GM23338 (cell line): ENCODE data around the gene OLA1.

Source experiments
- CREB1 ChIP-seq: fragments of 250-450 bp; sonication (Bioruptor Pico); IDR thresholded peaks from 2 replicates; pipeline ENCODE4 v1.5.0; 2020; ENCODE audit warnings: low read depth, mild to moderate bottlenecking, moderate library complexity
- EZH2 ChIP-seq: fragments of 200-600 bp; sonication (generic); IDR thresholded peaks from one replicate; pipeline ENCODE4 v1.8.0; 2017; ENCODE audit warnings: antibody characterized with exemption, mild to moderate bottlenecking, low read depth; ENCODE audit not compliant: unreplicated experiment
- EZH2phosphoT487 ChIP-seq: fragments of 200-600 bp; sonication (generic); IDR thresholded peaks from one replicate; pipeline ENCODE4 v1.8.1; 2018; ENCODE audit warnings: antibody characterized with exemption; ENCODE audit not compliant: unreplicated experiment
- JUNB ChIP-seq: IDR thresholded peaks from one replicate; pipeline ENCODE4 v1.6.1; 2016; ENCODE audit warnings: antibody characterized with exemption; ENCODE audit not compliant: unreplicated experiment
- NANOG ChIP-seq: IDR thresholded peaks from 2 replicates; pipeline ENCODE4 v1.6.1; 2016; ENCODE audit warnings: antibody characterized with exemption, borderline replicate concordance
- POLR2AphosphoS5 ChIP-seq: IDR thresholded peaks from 2 replicates; pipeline ENCODE4 v1.6.1; 2016; ENCODE audit warnings: antibody characterized with exemption, low read depth
- STAT1 ChIP-seq: IDR thresholded peaks from one replicate; pipeline ENCODE4 v1.6.1; 2016; ENCODE audit warnings: antibody characterized with exemption; ENCODE audit not compliant: unreplicated experiment
- ZNF114 ChIP-seq: fragments of 250-450 bp; sonication (Bioruptor Pico); IDR thresholded peaks from 2 replicates; pipeline ENCODE4 v1.5.0; 2020; ENCODE audit warnings: mild to moderate bottlenecking, moderate library complexity
- TF ChIP-seq, protein P1 (sequence below), 2 experiments: fragments of 200-600 bp in 1 of 2; sonication (generic) in 1 of 2; conservative IDR thresholded peaks; 2 replicates each; pipeline versions ENCODE4 v1.5.1 to v1.6.1; 2016 to 2017; ENCODE audit warnings: antibody characterized with exemption in 2 of 2, low read depth in 2 of 2, mild to moderate bottlenecking in 2 of 2, moderate library complexity in 1 of 2
- TF ChIP-seq, protein P2 (sequence below): IDR thresholded peaks from one replicate; pipeline ENCODE4 v1.6.1; 2018; ENCODE audit warnings: antibody characterized with exemption; ENCODE audit not compliant: unreplicated experiment
- TF ChIP-seq, protein P3 (sequence below): IDR thresholded peaks from 2 replicates; pipeline ENCODE4 v1.6.1; 2016; ENCODE audit warnings: antibody characterized with exemption
- TF ChIP-seq, protein P4 (sequence below): fragments of 250-450 bp; sonication (Bioruptor Pico); IDR thresholded peaks from 2 replicates; pipeline ENCODE4 v1.5.0; 2020; ENCODE audit warnings: mild to moderate bottlenecking, moderate library complexity

DNA sequence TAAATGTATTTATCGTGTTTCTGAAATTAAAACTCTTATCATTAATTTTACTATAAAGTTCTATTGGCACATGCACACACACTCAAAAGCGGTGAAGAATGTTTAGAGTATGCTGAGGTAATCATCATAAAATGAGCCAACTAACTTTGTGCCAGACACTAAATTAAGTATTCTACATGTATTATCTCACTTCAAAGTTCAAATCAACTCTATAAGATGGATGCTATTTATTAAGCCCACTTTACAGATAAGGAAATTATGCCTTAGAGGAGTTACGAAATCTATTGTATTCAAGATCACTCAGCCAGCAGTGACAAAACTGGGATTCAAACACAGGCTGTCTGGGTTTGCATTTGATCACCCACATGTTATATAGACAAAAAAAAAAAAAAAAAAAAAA lies 24.9 kb downstream of the OLA1 start:
- TF ChIP-seq EZH2: no peak
- TF ChIP-seq, protein P1, sequence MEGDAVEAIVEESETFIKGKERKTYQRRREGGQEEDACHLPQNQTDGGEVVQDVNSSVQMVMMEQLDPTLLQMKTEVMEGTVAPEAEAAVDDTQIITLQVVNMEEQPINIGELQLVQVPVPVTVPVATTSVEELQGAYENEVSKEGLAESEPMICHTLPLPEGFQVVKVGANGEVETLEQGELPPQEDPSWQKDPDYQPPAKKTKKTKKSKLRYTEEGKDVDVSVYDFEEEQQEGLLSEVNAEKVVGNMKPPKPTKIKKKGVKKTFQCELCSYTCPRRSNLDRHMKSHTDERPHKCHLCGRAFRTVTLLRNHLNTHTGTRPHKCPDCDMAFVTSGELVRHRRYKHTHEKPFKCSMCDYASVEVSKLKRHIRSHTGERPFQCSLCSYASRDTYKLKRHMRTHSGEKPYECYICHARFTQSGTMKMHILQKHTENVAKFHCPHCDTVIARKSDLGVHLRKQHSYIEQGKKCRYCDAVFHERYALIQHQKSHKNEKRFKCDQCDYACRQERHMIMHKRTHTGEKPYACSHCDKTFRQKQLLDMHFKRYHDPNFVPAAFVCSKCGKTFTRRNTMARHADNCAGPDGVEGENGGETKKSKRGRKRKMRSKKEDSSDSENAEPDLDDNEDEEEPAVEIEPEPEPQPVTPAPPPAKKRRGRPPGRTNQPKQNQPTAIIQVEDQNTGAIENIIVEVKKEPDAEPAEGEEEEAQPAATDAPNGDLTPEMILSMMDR (conservative IDR thresholded peaks at IDR 0.05; ENCODE audit: low read depth in 2 of 2): no peak
- TF ChIP-seq EZH2phosphoT487: no peak
- TF ChIP-seq POLR2AphosphoS5: no peak
- TF ChIP-seq, protein P2, sequence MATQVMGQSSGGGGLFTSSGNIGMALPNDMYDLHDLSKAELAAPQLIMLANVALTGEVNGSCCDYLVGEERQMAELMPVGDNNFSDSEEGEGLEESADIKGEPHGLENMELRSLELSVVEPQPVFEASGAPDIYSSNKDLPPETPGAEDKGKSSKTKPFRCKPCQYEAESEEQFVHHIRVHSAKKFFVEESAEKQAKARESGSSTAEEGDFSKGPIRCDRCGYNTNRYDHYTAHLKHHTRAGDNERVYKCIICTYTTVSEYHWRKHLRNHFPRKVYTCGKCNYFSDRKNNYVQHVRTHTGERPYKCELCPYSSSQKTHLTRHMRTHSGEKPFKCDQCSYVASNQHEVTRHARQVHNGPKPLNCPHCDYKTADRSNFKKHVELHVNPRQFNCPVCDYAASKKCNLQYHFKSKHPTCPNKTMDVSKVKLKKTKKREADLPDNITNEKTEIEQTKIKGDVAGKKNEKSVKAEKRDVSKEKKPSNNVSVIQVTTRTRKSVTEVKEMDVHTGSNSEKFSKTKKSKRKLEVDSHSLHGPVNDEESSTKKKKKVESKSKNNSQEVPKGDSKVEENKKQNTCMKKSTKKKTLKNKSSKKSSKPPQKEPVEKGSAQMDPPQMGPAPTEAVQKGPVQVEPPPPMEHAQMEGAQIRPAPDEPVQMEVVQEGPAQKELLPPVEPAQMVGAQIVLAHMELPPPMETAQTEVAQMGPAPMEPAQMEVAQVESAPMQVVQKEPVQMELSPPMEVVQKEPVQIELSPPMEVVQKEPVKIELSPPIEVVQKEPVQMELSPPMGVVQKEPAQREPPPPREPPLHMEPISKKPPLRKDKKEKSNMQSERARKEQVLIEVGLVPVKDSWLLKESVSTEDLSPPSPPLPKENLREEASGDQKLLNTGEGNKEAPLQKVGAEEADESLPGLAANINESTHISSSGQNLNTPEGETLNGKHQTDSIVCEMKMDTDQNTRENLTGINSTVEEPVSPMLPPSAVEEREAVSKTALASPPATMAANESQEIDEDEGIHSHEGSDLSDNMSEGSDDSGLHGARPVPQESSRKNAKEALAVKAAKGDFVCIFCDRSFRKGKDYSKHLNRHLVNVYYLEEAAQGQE: no peak
- no peak for TF ChIP-seq CREB1 (CRISPR knock-in tag)
- TF ChIP-seq, protein P3, sequence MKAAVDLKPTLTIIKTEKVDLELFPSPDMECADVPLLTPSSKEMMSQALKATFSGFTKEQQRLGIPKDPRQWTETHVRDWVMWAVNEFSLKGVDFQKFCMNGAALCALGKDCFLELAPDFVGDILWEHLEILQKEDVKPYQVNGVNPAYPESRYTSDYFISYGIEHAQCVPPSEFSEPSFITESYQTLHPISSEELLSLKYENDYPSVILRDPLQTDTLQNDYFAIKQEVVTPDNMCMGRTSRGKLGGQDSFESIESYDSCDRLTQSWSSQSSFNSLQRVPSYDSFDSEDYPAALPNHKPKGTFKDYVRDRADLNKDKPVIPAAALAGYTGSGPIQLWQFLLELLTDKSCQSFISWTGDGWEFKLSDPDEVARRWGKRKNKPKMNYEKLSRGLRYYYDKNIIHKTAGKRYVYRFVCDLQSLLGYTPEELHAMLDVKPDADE: no peak
- no peak for TF ChIP-seq ZNF114
- TF ChIP-seq NANOG: no peak
- TF ChIP-seq STAT1: no peak
- TF ChIP-seq, protein P4, sequence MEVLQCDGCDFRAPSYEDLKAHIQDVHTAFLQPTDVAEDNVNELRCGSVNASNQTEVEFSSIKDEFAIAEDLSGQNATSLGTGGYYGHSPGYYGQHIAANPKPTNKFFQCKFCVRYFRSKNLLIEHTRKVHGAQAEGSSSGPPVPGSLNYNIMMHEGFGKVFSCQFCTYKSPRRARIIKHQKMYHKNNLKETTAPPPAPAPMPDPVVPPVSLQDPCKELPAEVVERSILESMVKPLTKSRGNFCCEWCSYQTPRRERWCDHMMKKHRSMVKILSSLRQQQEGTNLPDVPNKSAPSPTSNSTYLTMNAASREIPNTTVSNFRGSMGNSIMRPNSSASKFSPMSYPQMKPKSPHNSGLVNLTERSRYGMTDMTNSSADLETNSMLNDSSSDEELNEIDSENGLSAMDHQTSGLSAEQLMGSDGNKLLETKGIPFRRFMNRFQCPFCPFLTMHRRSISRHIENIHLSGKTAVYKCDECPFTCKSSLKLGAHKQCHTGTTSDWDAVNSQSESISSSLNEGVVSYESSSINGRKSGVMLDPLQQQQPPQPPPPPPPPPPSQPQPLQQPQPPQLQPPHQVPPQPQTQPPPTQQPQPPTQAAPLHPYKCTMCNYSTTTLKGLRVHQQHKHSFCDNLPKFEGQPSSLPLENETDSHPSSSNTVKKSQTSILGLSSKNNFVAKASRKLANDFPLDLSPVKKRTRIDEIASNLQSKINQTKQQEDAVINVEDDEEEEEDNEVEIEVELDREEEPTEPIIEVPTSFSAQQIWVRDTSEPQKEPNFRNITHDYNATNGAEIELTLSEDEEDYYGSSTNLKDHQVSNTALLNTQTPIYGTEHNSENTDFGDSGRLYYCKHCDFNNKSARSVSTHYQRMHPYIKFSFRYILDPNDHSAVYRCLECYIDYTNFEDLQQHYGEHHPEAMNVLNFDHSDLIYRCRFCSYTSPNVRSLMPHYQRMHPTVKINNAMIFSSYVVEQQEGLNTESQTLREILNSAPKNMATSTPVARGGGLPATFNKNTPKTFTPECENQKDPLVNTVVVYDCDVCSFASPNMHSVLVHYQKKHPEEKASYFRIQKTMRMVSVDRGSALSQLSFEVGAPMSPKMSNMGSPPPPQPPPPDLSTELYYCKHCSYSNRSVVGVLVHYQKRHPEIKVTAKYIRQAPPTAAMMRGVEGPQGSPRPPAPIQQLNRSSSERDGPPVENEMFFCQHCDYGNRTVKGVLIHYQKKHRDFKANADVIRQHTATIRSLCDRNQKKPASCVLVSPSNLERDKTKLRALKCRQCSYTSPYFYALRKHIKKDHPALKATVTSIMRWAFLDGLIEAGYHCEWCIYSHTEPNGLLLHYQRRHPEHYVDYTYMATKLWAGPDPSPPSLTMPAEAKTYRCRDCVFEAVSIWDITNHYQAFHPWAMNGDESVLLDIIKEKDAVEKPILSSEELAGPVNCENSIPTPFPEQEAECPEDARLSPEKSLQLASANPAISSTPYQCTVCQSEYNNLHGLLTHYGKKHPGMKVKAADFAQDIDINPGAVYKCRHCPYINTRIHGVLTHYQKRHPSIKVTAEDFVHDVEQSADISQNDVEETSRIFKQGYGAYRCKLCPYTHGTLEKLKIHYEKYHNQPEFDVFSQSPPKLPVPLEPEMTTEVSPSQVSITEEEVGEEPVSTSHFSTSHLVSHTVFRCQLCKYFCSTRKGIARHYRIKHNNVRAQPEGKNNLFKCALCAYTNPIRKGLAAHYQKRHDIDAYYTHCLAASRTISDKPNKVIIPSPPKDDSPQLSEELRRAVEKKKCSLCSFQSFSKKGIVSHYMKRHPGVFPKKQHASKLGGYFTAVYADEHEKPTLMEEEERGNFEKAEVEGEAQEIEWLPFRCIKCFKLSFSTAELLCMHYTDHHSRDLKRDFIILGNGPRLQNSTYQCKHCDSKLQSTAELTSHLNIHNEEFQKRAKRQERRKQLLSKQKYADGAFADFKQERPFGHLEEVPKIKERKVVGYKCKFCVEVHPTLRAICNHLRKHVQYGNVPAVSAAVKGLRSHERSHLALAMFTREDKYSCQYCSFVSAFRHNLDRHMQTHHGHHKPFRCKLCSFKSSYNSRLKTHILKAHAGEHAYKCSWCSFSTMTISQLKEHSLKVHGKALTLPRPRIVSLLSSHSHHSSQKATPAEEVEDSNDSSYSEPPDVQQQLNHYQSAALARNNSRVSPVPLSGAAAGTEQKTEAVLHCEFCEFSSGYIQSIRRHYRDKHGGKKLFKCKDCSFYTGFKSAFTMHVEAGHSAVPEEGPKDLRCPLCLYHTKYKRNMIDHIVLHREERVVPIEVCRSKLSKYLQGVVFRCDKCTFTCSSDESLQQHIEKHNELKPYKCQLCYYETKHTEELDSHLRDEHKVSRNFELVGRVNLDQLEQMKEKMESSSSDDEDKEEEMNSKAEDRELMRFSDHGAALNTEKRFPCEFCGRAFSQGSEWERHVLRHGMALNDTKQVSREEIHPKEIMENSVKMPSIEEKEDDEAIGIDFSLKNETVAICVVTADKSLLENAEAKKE: no peak
- no peak for TF ChIP-seq JUNB
